HepG2 (cell line): ENCODE measurements around the gene PHF14. TPM values are rescaled to one million over a fixed set of nuclear protein-coding genes. Genes with fewer than 3 reads are reported as not detected.

Source experiments
- ATAC-seq: fragments of 200-7000 bp; cut with Tn5 transposase; 3 replicates; pipeline ENCODE4 v1.9.1; 2020; ENCODE audit warnings: mild to moderate bottlenecking, moderate library complexity
- BruUV-seq: library from RNA; stranded (reverse); fragments of 400-500 nt; replicated peaks from 2 replicates; lab custom pipeline; 2021; lab: Mats Ljungman, UMichigan
- CTCF ChIA-PET: fragments of 300-600 bp; formaldehyde crosslinking; extraction: SDS; loops from one replicate; lab custom pipeline; 2021; ENCODE audit warnings: low total read pairs, inconsistent platforms, low intra/inter-chr PET ratio; lab: Yijun Ruan, JAX
- POLR2A ChIA-PET: fragments of 350-600 bp; sonication (Branson Sonifier 250); formaldehyde crosslinking; loops from one replicate; lab custom pipeline; 2020; ENCODE audit warnings: antibody characterized with exemption, inconsistent platforms; lab: Yijun Ruan, JAX
- DNase-seq: peaks from one replicate; pipeline ENCODE4 v3.0.0-alpha.2; 2015; ENCODE audit warnings: low spot score
- FAIRE-seq: peaks from 3 replicates; lab custom pipeline; 2011; peaks lifted over from hg19 to GRCh38; lab: Jason Lieb, UNC
- H2AFZ ChIP-seq: one replicate; pipeline ENCODE4 v1.6.1; 2011; ENCODE audit warnings: low read length, inconsistent platforms
- H3K27ac ChIP-seq: fragments of 300-600 bp; 3 replicates; pipeline ENCODE4 v1.8.0; 2011; ENCODE audit warnings: mixed run types, mild to moderate bottlenecking, mixed read lengths, low read length, inconsistent platforms; ENCODE audit not compliant: insufficient read depth; ENCODE audit errors: extremely low read length
- H3K27me3 ChIP-seq, 2 experiments: fragments of 200-600 bp in 1 of 2; 2 replicates in 1 of 2; 3 replicates in 1 of 2; pipeline versions ENCODE4 v1.6.0 to v1.8.0; 2011; ENCODE audit warnings: low read length in 2 of 2, mild to moderate bottlenecking in 2 of 2, moderate library complexity in 2 of 2, inconsistent platforms in 1 of 2; ENCODE audit not compliant: insufficient read depth in 2 of 2, control insufficient read depth in 1 of 2
- H3K36me3 ChIP-seq, 2 experiments: fragments of 200-600 bp in 1 of 2; replicated peaks in 1 of 2; 2 replicates in 1 of 2; 3 replicates in 1 of 2; pipeline versions ENCODE4 v1.5.1 to v1.8.0; 2011; ENCODE audit warnings: low read length in 2 of 2, inconsistent platforms in 1 of 2; ENCODE audit not compliant: insufficient read depth in 2 of 2, control insufficient read depth in 1 of 2
- H3K4me1 ChIP-seq: 2 replicates; pipeline ENCODE4 v1.5.1; 2012; ENCODE audit warnings: low read length, inconsistent platforms; ENCODE audit not compliant: insufficient read depth
- H3K4me2 ChIP-seq: 2 replicates; pipeline ENCODE4 v1.6.0; 2011; ENCODE audit warnings: low read depth, low read length, inconsistent platforms
- H3K4me3 ChIP-seq, 3 experiments: fragments of 200-600 bp in 1 of 3; sonication (generic), shearing (Covaris generic) in 1 of 3; replicated peaks in 1 of 3; 2 replicates each; pipeline ENCODE4 v1.5.1; 2011 to 2016; ENCODE audit warnings: low read length in 3 of 3, inconsistent platforms in 2 of 3, low read depth in 2 of 3, mild to moderate bottlenecking in 2 of 3, control low read depth in 1 of 3, mixed read lengths in 1 of 3; ENCODE audit not compliant: insufficient read depth in 1 of 3
- H3K79me2 ChIP-seq: one replicate; pipeline ENCODE4 v1.6.1; 2011; ENCODE audit warnings: low read length, inconsistent platforms; ENCODE audit not compliant: insufficient read depth
- H3K9ac ChIP-seq: 2 replicates; pipeline ENCODE4 v1.6.0; 2011; ENCODE audit warnings: mild to moderate bottlenecking, low read depth, low read length, inconsistent platforms; ENCODE audit not compliant: insufficient read depth
- H3K9me3 ChIP-seq: 2 replicates; pipeline ENCODE4 v1.5.1; 2012; ENCODE audit warnings: mild to moderate bottlenecking, low read length
- H4K20me1 ChIP-seq: 2 replicates; pipeline ENCODE4 v1.6.0; 2011; ENCODE audit warnings: inconsistent platforms, mild to moderate bottlenecking, low read length, moderate library complexity; ENCODE audit not compliant: insufficient read depth
- ARID2 ChIP-seq: sonication (generic); formaldehyde crosslinking; IDR thresholded peaks from 2 replicates; pipeline ENCODE4 v1.8.1; 2022; ENCODE audit warnings: mild to moderate bottlenecking, missing genetic modification reagents, borderline replicate concordance
- FOXO4 ChIP-seq: sonication (generic); formaldehyde crosslinking; conservative IDR thresholded peaks from 2 replicates; pipeline ENCODE4 v1.8.1; 2023; ENCODE audit warnings: missing genetic modification reagents
- HDAC6 ChIP-seq: fragments of 200-600 bp; sonication (generic); IDR thresholded peaks from 2 replicates; pipeline ENCODE4 v1.7.0; 2017; ENCODE audit warnings: mild to moderate bottlenecking, antibody characterized with exemption, low read length, low read depth
- MIER2 ChIP-seq: IDR thresholded peaks from 2 replicates; pipeline ENCODE4 v1.6.1; 2016; ENCODE audit warnings: missing biosample characterization, missing genetic modification reagents
- MLXIP ChIP-seq: sonication (generic); formaldehyde crosslinking; IDR thresholded peaks from 2 replicates; pipeline ENCODE4 v1.9.0; 2021; ENCODE audit warnings: missing genetic modification reagents, borderline replicate concordance
- RXRB ChIP-seq: IDR thresholded peaks from 2 replicates; pipeline ENCODE4 v1.6.1; 2016; ENCODE audit warnings: borderline replicate concordance, missing genetic modification reagents, missing compliant biosample characterization
- SP1 ChIP-seq, 2 experiments: fragments of 450-650 bp in 1 of 2; sonication (generic) in 1 of 2; formaldehyde crosslinking in 1 of 2; IDR thresholded peaks; 2 replicates each; pipeline versions ENCODE4 v1.4.0 to v1.6.1; 2016 to 2020; ENCODE audit warnings: missing genetic modification reagents in 1 of 2
- ZFX ChIP-seq: sonication (generic); formaldehyde crosslinking; IDR thresholded peaks from 2 replicates; pipeline ENCODE4 v1.4.0; 2020; ENCODE audit warnings: mild to moderate bottlenecking, low read depth, missing genetic modification reagents, moderate library complexity
- ZNF550 ChIP-seq: sonication (generic); formaldehyde crosslinking; IDR thresholded peaks from 2 replicates; pipeline ENCODE4 v1.4.0; 2020; ENCODE audit warnings: mild to moderate bottlenecking, missing genetic modification reagents, borderline replicate concordance
- ZNF576 ChIP-seq: sonication (generic); formaldehyde crosslinking; IDR thresholded peaks from 2 replicates; pipeline ENCODE4 v1.4.0; 2020; ENCODE audit warnings: mild to moderate bottlenecking, missing genetic modification reagents
- ZNF724P ChIP-seq: sonication (generic); formaldehyde crosslinking; IDR thresholded peaks from 2 replicates; pipeline ENCODE4 v1.8.0; 2022; ENCODE audit warnings: missing genetic modification reagents, borderline replicate concordance
- ZNF770 ChIP-seq: sonication (generic); formaldehyde crosslinking; IDR thresholded peaks from 2 replicates; pipeline ENCODE4 v1.5.0; 2020; ENCODE audit warnings: mild to moderate bottlenecking, missing genetic modification reagents
- WGBS: methylation state at CpG from one replicate; pipeline ENCODE4 v1.1.6; 2017; ENCODE audit warnings: low lambda C conversion rate; 5-methylcytosine and 5-hydroxymethylcytosine counted together
- in situ Hi-C: cut with HindIII; loops from 2 replicates; pipeline ENCODE4 v1.10.0; 2017; ENCODE audit warnings: low pct_unique_long_range_greater_than_20kb; ENCODE audit not compliant: extremely low pct_ligation_motif_present
- intact Hi-C: fragments of 100-400 bp; cut with micrococcal nuclease; formaldehyde crosslinking; loops from one replicate; pipeline ENCODE4 v1.10.0; 2022; ENCODE audit not compliant: unreplicated experiment
- polyA plus RNA-seq, 8 experiments: library from polyadenylated mRNA; depleted of rRNA in 3 of 8; stranded (reverse) in 7 of 8; unstranded in 1 of 8; fragments of >200 nt; fragmentation: Illumina TruSeq in 4 of 8; extraction: Trizol in 4 of 8; gene quantifications; 2 replicates each; pipeline versions ENCODE4 v1.2.1 to v1.2.3, GENCODE V29; 2011 to 2016; ENCODE audit warnings: low read depth in 4 of 8, missing spikeins in 1 of 8, mixed read lengths in 1 of 8; ENCODE audit not compliant: insufficient read depth in 1 of 8
- total RNA-seq, 5 experiments: library from RNA; depleted of rRNA; stranded (reverse); fragments of >200 nt; fragmentation: Illumina TruSeq; extraction: Trizol; gene quantifications; 2 replicates each; pipeline ENCODE4 v1.2.3, GENCODE V29; 2016; ENCODE audit warnings: low read depth in 1 of 5

Gene PHF14
- total and polyA plus RNA-seq, 2 of the 13 experiments (the other 11 are each of a cell fraction or from before 2014, with no cell fraction given), result 18.9 to 68.7 TPM

GRCh38 chr7:10939237-10939910 is 34.3 kb upstream of the PHF14 start (continued):
- 0 out of 2 replicates have a peak, but pooled peaks have one; percentile 50 for TF ChIP-seq FOXO4 (CRISPR knock-in tag)

- peaks cover 37% of the 10 kb centered on the region for H3K79me2 ChIP-seq
- FAIRE-seq, result peak; percentile 86
- H3K27me3 ChIP-seq, result no peaks in the 10 kb centered on the region; a peak in 2 of 5 replicates
- peaks cover 5 to 25% of the 10 kb centered on the region in 2 experiments for H3K36me3 ChIP-seq
- in situ Hi-C loops (no loop called here), intact Hi-C loops (loop anchor here (1.0 to 5.0 kb wide), 3 partner anchors 10 to 272 kb away; partner anchors contain the start of gene PHF14)
- H3K4me1 ChIP-seq, result peaks cover 34% of the 10 kb centered on the region
- H4K20me1 ChIP-seq, result no peaks in the 10 kb centered on the region
- peak overlapping the region; percentile 95 for H3K27ac ChIP-seq
- ChIA-PET POLR2A (interaction anchor here (0.6 to 3.6 kb wide), 15 partner anchors 10 to 272 kb away, joined by 3 to 85 read pairs (median 6); partner anchors contain the start of gene PHF14), CTCF (no interaction called here)
- peak overlapping the region; percentile 97 for H3K9ac ChIP-seq
- 0% methylated on average over 46 of the region's 61 CpGs for WGBS
- no peaks in the 10 kb centered on the region for H3K9me3 ChIP-seq
- no TSS peak for BruUV-seq
- ATAC-seq, result peak; percentile 94
- peak overlapping the region; percentile 92 for H3K4me2 ChIP-seq
- DNase-seq, result peak; percentile 93
- peak overlapping the region; percentile 81 to 93 (median 90) for H3K4me3 ChIP-seq
- peak overlapping the region; percentile 92 for H2AFZ ChIP-seq
- 0 out of 2 replicates have a peak, but pooled peaks have one; percentile 39 for TF ChIP-seq ARID2
- TF ChIP-seq ZNF724P (CRISPR knock-in tag), result peak; percentile 59; the same call in 1 of the 2 replicates
- TF ChIP-seq HDAC6, result peak; percentile 86; the same call in 1 of the 2 replicates
- TF ChIP-seq ZNF770 (CRISPR knock-in tag), result 0 out of 2 replicates have a peak, but pooled peaks have one; percentile 12
- TF ChIP-seq SP1 (IDR thresholded peaks at IDR 0.05), result no peak
- peak; percentile 25; the same call in 1 of the 2 replicates for TF ChIP-seq SP1 (CRISPR knock-in tag; IDR thresholded peaks at IDR 0.05)
- 0 out of 2 replicates have a peak, but pooled peaks have one; percentile 21 for TF ChIP-seq MLXIP (CRISPR knock-in tag)
- TF ChIP-seq ZNF550 (CRISPR knock-in tag), result no peak
- peak; percentile 92 for TF ChIP-seq ZFX (CRISPR knock-in tag)
- no peak for TF ChIP-seq ZNF576 (CRISPR knock-in tag)
- TF ChIP-seq RXRB (CRISPR knock-in tag), result peak; percentile 44; the same call in 1 of the 2 replicates
- TF ChIP-seq MIER2, result no peak
Observed at GRCh38 chr7:10939911-10940703, 33.6 kb upstream of the PHF14 start.
